NCI-H1694 (cell line): ENCODE data around the gene TMEM26.

ENCODE experiments used
- DNase-seq: peaks from one replicate; lab custom pipeline; 2025; lab: John Stamatoyannopoulos, UW

Gene TMEM26

DNA sequence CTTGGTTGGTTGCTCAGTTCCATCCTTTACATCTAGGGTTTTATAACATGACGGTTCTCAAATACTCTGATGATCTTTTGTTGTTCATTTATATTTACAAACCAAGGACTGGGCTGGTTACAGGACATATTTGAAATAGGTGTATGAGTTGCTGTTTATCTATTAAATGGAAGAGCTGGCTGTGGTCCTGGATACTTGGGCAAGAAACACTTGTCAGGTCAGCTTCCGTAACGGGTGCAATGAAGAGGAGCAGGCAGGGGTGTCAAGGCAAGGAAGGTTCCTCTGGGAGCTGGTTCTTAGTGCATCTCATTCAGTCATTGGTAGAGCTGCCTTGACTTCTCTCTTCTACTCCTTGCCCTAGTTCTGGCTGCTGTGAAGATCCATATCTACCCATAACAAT, 4.8 kb upstream of the TMEM26 start:
- no peak for DNase-seq

DNA sequence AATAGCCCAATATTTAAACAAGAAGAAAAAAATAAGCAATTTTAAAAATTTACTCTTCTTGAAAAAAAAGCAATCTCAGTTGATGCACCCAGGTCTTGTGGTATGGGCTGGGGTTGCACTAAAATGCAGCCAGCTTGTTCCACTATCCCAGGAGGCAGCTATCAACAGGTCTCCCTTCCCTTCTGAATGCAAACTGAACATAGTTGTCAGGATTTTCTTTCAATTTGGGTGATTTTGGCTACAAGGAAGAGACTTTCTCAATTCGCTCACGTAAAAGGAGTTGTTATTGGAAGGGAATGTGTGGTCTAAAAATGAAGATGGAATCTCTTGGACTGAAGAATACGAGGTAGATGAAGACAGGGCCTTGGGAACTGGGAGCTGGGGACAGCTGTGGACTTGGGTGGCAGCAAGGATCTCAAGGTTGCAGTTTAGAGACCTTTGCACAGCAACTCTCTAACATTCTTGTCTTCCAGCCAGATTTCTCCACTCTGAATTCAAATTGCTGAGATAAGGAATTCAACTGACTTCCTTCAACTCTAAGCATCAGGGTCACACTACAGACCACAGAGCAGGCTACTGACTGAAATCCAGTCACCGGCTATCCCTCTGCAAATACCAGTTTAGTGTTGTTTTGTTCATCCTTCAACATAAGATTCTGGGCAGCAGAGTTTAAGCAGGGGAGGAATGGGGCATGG, 3.1 kb upstream of the TMEM26 start:
- DNase-seq: no peak

DNA sequence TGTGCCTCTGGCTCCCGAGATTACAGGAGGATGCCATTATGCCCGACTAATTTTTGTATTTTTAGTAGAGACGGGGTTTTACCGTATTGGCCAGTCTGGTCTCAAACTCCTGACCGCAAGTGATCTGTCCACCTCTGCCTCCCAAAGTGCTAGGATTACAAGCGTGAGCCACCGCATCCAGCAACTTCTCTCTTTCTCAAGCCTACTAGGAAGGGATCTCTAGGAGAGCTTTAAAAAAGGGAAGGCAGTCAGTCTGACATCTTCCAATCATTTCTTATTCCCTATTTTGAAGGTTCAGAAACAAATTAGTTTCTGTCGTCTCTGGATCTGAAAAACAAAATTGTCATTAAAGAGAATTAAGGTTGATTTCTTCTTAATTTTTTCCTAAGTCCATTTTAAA, 2.5 kb upstream of the TMEM26 start:
- no peak for DNase-seq

DNA sequence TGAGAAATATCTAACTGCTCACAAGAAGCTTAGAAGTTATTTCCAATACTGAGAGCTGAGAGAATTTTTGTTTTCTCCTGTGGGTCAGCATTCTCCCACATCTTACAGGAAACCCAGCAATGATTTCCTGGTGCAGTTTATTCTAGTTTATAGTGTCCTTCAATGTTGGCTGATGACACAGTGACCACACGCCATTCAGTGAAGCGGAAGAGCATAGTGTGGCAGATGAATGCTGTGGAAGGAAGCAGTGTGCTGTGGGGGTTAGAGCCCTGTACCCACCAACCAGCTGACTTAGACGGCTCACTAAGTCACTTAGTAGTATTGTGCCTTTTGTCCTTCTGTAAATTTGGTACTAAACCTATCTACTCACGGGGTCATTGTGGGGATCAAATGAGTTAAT, 1.4 kb upstream of the TMEM26 start:
- DNase-seq: no peak

DNA sequence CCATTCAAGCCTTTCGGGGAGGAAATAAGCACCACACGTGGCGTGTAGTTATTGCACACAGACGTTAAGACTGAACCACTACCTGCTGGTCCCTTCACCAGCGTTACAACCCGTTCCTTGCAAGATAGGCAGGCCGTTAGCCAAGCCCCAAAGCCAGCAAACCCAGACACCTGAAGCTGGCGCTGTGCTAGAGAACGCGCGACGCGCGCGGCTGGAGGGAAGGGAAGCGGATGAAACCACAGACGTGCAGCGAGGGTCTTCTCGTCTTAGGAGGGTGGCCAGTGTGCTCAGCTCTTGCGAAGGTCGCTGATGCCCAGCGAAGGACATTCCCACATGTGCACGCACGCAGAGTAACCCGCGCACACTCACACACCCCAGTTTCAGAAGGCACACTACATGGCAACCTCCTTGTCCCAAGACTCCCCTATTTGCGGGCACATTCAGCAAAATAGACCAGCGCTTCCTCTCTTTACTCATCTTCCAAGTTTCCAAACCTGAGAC, 980 bp downstream of the TMEM26 start:
- DNase-seq: no peak

DNA sequence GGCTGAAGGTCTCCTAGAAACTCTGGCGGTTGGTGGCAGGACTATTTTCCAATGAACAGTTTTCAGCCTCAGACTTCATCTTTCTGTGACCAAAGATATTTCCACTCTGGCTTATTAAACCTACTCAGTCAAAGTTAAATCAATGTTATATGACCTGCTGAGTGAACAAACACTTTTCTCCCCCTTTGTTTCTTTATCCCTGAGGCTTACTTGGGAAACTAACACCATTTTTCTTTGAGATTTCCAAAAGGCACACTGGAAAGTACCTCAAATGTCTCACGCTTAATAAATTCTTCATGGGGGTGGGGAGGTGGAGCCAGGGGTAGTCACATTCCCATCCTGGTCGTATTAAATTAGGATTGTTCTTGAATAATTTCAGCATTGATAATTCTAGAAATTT, 1.8 kb downstream of the TMEM26 start:
- no peak for DNase-seq

DNA sequence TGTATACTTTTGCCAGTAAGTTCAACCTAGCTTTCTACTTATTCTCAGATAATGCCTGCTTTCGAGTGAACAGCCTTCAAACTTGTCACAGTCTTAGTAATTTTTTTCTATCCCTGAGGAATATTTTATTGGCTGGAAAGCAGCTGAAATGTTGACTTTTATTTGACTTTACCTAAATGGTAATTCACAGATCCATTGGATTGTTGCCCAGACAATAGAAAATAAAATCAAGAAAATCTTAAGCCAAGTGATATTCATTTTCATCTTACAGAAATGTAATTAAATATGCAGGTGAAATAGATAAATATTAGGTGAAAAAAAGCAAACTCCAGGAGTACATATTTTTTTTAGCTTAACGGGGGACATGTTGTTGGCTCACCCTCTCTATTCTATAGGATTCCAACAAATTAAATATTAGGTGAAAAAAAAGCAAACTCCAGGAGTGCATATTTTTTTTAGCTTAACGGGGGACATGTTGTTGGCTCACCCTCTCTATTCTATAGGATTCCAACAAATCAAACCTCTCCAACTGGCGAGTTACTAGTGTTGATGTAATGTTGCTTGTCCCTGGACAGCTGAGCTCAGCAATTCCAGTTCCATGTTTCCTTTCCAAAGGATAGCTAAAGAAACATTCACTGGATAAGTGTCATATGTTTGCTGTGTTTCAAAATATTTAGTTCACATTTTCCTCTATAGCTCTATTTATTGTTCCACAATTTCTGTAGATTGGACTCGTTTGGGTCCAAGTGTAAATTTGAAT, 4.2 kb downstream of the TMEM26 start:
- no peak for DNase-seq

DNA sequence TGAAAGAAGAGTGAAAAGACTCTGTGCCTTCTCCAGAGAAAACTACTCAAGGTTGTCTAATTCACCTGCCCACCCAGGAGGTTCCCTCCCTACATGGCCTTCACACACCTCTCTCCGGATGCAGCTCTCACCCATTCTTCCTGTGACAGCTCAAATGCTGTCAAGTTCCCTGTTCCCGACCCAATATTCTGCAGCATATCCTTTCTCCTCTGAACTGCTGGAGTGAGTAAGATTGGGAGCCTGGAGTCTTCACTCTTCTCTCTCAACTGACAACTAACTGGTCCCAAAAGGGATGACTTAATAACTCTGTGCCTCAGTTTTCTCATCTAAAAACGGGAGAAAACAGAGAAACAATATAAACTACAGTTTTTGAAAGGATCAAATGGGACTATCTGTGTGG, 5.1 kb downstream of the TMEM26 start:
- DNase-seq: no peak

DNA sequence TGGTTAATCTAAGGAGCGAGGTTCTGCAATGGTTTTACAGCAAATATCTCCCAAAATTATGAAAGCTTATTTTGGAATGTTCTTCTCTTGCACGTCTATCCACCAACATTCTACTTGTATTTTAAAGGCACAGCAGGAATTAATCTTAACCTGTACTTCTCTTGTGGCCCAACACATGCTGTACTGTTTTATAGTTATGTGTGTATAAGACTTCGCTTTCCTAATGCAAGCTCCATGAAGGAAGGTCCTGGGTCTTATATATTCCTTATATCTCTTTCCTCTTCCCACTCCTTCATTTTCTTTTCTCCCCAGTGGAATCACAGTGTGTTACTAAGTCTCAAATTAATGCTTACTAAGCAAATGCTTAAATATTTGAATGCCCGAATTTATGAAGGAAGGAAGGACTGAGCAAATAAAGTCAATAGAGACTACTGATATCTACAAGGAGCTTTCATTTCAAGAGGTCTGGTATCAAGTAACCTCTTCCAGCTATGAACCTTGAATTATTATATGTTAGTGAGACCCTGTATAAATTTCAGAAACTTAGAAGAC, 14.0 kb downstream of the TMEM26 start:
- DNase-seq: no peak

DNA sequence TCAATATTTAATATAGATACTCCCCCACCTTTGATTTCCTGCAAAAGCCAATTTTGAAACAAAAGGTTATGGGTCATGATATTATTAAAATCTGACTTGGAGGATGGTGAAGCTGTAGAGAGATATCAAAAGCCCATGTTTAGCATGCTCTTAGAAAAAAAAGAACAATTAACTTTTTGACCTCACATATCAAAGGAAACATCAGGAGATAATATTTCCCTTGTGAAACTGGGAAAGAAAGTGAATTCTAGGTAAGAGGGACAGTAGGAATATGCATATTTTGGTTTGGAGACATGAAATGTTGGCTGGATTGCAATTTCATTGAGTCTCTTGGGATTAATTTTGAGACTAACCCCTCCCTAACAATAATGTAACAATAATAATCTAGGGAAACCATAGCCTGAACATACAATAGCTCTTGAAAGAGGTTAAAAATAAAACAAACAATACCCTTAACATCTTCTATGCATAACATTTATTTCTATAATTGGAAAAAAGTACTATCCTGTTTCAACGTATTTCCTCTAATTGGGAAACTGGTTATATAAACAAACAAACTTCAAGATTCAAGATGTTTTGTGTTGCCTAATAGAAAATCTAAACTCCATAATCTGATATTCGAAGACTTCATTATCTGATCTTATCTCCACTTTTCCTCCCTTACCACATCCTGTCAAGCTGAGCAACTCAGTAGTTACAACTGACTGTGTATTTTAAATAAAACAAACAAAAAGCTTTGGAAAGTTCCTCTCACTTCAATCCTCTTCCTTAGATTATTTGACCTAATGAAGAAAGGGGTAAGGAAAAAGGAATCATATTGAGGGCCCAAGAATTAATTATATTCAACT, 14.8 kb downstream of the TMEM26 start:
- no peak for DNase-seq

DNA sequence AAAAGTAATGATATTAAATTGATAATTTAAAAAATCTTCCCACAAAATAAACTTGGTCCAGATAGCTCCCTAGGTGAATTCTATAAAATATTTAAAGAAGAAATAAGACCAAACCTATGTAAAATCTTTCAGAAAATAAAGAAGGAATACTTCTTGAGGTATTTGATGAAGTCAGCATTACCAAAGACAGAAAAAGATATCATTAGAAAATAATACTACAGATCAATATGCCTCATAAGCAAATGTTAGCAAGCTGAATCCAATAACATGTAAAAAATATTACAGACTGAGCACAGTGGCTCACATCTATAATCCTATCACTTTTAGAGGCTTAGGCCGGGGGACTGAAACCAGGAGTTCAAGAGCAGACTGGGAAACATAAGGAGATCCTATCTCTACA, 30.0 kb downstream of the TMEM26 start:
- DNase-seq: no peak

DNA sequence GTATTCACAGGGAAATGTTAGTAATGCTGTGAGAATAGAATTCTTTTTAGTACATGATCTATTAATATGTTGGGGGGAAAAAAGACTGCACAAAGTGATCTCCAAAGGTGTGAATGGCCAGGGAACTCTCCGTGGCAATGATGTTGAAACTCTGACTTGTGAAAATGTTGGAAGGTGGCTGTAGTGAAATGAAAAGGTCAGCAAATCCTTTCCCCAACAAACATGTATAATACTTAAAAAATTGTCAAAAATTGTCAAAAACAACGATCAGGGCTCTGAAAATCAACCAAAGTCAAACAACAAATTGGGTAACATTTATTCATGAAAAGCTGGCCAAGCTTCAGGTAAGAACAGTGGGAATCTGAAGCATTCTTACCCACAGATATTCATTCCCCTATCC, 35.5 kb downstream of the TMEM26 start:
- no peak for DNase-seq

DNA sequence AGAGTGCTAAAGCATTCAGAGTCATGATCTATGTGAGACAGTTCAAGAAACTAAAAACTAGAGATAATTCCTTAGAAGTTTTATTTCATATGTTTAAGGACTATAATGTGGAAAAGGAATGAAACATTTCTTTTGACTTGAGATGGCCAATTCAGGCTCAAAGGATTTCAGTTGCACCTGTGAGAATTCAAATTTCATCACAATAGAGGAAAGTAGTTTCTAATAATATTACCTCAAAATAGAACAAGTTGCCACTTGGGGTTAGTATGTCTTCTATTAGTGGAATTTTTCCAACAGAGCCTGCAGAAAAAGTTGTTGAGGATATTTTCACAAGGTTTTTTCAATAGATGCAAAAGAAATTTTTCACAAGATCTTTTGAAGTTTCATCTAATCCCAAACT, 37.4 kb downstream of the TMEM26 start:
- DNase-seq: no peak

DNA sequence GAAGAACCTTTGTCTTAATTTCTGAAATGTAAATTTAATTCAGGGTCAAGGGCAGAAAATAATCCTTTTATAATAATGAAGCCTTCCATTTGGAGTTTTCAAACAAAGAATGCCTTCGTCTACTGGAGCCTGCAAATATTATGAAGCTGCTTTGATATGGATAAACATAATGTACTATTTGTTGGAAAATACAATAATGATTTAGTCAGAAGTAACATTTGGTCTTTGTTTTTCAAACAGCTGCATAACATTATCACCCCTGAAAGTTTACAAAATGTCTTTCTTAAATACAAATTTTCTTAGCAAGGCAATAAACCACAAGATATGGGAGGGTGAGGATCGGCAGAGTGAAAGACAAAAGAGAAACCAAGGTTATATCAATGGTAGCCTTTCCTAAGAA, 41.5 kb downstream of the TMEM26 start:
- DNase-seq: no peak

DNA sequence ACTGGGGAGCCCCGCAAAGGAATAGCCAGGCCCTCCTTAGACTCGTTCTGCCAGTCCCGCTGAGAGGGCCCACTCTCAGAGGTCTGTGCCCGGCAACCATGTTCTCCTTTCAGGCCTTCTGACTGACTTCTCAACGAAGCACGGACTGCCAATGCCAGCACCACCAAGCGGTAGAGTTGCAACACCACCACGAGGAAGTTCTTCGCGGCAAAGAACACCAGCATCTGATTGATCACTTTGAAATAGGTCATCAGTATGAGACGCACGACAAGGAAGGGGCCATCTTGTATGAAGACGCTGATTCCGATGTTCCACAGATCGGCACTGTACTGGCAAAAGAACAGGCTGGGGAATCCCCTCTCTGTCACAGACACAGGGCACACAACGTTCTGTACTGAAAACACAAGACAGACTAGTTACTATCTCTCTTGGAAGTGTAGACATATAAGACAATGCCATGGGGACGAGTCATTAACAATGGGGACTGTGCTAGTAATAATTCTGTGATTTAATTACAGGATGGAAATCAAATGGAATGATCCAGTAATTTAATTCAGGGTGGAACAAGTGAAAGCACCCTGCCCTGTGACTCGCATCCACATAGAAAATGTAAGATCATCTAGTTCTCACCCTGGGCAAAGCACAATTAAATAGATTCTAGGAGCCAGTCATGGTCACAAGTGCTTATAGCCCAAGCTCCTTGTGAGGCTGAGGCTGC, 42.7 kb downstream of the TMEM26 start:
- DNase-seq: no peak

DNA sequence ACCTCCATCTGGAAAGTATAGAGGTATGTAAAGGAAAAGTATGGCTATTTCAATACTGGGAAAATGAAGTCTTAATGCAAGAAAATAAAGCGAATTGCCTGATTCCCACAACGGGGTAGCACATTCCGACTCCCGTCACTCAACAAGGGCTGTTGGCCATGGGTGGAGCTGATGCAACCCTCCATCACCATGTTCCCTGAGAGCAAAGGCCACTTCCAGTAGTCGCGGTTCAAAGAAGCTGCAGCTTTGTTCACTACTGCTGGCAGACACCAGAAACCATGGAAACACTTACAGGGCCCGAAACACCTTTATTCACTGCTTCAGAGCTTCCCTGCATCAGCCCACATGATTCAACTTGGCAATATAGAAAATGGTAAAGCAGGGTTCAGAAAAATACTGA, 44.0 kb downstream of the TMEM26 start:
- DNase-seq: no peak

DNA sequence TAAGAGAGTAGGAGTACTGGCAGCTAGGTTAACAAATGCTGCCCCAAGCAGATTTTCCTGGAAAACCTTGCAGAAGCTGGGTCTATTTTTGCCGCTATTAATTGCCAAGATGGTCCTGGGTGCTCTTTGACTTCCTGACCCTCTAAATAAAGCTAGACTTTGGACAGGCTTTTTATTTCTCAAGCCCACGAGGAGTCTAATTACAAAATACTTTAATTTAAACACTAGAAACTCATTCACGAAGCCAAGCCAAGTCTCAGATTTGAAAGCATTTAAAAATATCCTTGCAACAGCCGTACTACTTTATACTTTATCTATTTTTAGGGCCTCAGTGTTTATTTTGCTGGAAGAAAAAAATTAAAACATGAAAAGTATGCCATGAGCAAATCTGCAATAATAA, 45.1 kb downstream of the TMEM26 start:
- no peak for DNase-seq

DNA sequence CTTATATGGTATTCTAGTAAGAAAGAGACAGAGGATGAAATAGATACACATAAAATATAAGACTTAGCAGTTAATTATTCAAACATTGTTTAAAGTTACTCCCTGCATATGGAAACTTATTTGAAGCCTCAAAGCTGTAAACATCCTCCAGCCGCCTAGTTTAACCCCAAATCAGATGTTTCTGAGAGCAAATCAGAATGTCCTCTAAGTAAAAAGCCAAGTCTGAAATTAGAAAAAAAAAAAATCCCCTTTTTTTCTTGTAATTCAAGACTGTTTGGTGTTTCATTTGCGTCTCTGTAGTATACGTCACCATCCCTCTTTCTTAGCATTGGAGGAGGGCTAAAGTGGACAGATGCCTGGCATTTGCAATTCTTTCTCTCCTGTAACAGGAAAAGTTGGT, 46.4 kb downstream of the TMEM26 start:
- DNase-seq: no peak

DNA sequence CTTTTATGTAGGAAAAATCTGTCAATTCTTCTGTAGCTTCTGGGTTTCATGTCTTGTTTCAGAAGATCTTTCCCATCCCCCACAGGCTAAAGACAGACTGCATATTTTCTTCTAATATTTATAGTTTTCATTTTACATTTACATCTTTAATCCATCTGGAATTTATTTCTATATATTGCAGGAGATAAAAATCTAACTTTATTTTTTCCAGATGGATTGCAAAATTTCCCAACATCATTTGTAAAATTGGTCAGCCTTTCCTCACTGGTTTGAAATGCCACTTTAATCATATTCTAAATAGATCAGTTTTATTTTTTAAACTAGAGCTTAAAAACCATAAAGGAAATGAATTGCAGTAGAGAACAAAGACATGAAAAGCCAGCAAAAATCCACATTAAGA, 46.9 kb downstream of the TMEM26 start:
- no peak for DNase-seq

DNA sequence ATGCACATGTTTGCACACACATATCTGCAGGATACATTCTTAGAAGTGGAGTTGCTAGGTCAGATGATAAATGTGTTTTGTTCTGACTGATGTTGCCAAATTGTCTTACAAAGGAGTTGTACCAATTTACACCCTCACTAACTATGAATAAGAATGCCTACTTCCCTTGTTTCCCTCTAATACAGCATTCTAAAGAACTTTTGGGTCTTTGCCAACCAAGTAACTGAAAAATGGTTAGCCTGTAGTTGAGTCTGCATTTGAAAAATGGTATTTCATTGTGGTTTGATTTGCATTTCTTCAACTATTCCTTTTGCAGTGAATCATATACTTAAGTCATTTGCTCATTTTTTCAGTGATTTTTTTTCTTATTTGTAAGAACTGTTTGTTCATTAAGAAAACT, 48.4 kb downstream of the TMEM26 start:
- DNase-seq: no peak

DNA sequence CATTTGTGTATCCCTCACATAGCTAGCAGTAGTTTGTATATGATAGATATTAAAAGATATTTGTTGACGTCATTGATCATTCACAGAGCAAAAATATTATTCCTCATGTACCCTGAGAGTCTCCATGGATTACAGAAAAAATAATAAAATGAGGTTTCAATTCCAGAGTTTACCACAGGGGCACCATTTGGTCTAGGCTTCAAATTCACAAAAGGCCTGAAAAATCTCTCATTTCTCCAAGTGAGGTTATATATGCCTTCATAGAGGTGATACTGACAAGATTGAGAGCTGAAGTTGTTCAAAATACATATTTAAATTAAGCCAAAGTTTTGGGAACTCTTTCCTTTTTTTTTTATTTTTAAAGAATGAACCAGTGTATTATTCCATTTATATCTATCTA, 52.7 kb downstream of the TMEM26 start:
- DNase-seq: no peak

DNA sequence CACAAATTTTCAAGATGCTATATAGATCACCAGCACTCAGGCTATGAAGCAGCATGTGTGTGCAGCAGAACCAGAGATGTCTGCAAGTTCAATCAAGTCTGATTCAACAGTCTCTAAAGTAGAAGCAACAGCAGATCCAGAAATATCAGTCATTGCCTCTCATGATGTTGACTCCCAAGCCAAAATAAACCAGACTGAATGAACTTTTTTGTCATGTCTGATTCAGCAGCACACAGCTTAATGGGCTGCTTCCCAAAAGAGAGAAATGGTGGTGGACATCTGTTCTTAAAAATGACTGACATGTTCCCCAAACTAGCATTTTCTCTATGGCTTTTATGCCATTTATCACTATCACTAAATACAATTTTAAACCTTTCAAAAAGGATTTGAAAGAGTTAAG, 53.8 kb downstream of the TMEM26 start:
- DNase-seq: no peak
